Fibroblast of skin of left biceps (primary cell): ENCODE results near the gene PNRC2.
"Not testable (repeated sequence)": the region's sequence is repeated elsewhere in the genome, so short reads cannot be mapped to it uniquely, and the experiment has no call there.

Experiments
- DNase-seq, 2 experiments: peaks; one replicate each; pipeline ENCODE4 v3.0.0-alpha.2; 2013; ENCODE audit warnings: low read depth in 2 of 2

The PNRC2 gene

GRCh38 chr1:23987038-23987437 is 27.4 kb downstream of the PNRC2 start:
- not testable (repeated sequence) for DNase-seq

GRCh38 chr1:23989263-23989662 is 29.6 kb downstream of the PNRC2 start:
- no peak for DNase-seq

GRCh38 chr1:23992011-23992410 is 32.4 kb downstream of the PNRC2 start:
- not testable (repeated sequence) for DNase-seq

- DNase-seq, result no peak
Observed at GRCh38 chr1:23995431-23995837, 35.8 kb downstream of the PNRC2 start.

DNA sequence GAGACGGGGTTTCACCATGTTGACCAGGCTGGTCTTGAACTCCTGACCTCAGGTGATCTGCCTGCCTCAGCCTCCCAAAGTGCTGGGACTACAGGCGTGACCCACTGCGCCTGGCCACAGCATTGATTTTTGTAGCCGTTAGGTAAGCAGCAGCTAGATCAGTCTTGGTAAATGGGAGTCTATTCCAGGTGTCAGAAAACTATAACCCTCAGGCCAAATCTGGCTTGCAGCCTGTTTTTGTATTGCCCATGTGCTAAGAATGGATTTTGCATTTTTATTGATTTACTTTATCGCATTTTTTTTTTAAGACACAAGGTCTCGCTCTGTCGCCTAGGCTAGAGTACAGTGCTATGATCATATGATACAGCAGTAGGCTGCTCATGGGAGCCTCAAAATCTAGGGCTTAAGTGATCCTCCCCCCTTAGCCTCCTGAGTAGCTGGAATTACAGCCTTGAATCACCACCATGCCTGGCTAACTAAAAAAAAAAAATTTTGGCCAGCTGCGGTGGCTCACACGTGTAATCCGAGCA is 37.1 kb downstream of the PNRC2 start:
- DNase-seq, result no peak

DNA sequence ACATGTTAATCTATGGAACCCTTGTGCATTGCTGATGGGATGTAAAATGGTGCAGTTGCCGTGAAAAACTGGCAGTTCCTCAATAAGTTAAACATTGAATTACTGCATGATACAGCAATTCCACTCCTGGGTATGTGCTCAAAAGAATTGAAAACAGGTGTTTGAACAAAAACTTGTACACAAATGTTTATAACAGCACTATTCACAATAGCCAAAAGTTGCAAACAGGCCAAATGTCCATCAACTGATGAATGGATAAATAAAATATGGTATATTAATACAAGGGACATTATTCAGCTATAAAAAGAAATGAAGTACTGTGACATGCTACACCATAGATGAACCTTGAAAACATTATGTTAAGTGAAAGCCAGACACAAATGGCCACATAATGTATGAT is 38.2 kb downstream of the PNRC2 start:
- no peak for DNase-seq

- no peak for DNase-seq
Observed at GRCh38 chr1:23999156-23999671, 39.6 kb downstream of the PNRC2 start.

DNA sequence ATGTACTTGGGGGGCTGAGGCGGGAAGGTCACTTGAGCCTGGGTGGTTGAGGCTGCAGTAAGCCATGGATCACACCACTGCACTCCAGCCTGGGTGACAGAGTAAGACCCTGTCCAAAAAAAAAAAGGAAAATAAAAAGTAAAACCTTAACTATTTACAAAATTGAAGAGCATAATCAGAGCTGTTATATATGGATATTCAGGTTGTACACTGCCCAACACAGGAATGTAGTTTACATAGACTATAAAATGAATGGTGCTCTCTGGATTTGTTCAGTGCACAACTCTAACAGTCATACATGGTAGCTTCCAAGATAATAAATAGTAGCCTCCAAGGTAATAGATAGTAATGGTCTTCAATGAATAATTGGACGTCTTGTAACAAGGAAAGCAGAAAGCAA is 43.1 kb downstream of the PNRC2 start:
- no peak for DNase-seq

- DNase-seq, result no peak
Observed at GRCh38 chr1:24003331-24003972, 43.8 kb downstream of the PNRC2 start.

DNA sequence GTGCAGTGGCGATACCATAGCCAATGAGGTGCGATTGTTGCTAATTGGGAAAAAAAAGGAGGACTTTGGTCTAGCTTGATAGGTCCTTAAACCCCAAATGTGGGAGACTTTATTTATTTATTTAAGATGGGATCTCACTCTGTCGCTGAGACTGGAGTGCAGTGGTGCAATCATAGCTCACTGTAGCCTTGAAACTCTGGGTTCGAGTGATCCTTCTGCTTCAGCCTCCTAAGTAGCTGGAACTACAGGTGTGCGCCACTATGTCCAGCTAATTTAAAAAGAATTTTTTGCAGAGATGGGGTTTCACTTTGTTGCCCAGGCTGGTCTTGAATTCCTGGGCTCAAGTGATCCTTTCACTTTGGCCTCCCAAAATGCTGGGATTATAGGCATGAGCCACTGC is 44.5 kb downstream of the PNRC2 start:
- DNase-seq, result no peak

DNA sequence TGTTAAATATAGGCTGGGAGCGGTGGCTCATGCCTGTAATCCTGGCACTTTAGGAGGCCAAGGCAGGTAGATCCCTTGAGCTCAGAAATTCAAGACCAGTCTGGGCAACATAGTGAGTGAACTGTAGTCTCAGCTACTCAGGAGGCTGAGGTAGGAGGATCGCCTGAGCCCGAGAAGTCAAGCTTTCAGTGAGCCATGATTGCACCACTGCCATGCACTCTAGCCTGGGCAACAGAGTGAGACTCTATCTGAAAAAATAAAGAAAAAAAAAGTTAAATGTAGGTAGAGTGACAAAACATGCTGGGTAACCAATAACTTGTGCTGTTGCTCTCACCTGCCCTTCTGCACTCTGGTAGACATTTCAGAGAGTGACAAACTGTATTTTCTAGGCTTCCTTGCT is 45.5 kb downstream of the PNRC2 start:
- DNase-seq, result no peak

DNA sequence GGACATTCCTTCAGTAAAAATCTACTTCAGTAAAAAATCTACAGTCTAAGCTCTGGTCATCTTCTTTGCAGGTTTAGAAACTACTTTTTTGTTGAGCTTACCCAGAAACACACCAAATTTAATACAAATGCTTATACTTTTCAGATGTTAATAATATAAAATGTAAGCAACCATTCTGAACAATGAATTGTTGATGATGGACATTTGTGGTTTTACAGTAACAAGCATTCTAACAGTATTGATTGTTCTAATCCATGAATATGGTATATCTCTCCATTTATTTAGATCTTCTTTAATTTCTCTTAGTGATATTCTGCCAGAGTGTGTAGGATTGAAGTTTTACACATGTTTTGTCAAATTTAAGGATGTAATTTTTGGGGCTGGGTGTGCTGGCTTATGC is 47.5 kb downstream of the PNRC2 start:
- no peak for DNase-seq

GRCh38 chr1:24008574-24009184 is 49.1 kb downstream of the PNRC2 start:
- not testable (repeated sequence) for DNase-seq

DNA sequence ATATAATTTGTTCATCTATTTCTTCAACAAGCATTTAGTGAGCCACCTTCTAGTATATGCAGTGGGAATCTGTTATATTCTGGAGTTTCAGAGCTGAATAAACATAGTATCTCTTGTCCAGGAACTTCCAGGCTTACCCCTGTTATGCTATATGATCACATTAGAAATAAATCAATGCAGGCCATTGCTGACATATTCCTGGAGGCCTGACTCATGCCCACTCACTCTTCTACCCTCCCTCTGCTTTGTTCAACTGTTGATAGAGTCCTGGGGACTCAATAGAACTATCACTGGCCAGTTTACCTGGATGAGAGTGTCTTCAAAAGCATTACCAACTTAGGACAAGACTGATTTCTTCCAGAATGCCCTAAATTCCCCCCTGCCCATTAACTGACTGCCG is 49.8 kb downstream of the PNRC2 start:
- no peak for DNase-seq

GRCh38 chr1:24010650-24011049 is 51.0 kb downstream of the PNRC2 start:
- DNase-seq, result no peak

GRCh38 chr1:24012878-24013277 is 53.2 kb downstream of the PNRC2 start:
- not testable (repeated sequence) for DNase-seq
